Germinal center (tissue), 1 donor: ENCODE measurements around the gene ISYNA1.
A peak's percentile ranks its signal among the peaks of the same experiment; 100 is the strongest.

Experiments used
- DNase-seq: peaks from one replicate; pipeline ENCODE4 v3.0.0; 2012; ENCODE audit warnings: mixed read lengths, low spot score

Gene ISYNA1

DNA sequence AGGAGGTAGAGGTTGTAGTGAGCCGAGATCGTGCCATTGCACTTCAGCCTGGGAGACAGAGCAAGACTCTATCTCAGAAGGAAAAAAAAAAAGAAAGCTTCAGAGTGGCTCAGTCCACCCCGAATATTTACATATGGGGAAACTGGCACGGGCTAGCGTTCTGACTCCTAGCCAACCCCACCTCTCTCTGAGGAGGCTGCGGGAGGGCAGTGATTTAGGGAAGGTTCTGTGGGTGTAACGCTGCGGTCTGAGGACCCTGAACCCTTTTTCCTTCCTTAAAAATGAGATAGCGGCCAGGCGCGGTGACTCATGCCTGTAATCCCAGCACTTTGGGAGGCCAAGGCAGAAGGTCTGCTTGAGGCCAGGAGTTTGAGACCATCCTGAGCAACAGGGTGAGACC is 45.5 kb downstream of the ISYNA1 start:
- no peak for DNase-seq

- DNase-seq, result no peak
Observed at GRCh38 chr19:18391509-18392075, 46.3 kb downstream of the ISYNA1 start.

GRCh38 chr19:18390065-18390907 is 47.6 kb downstream of the ISYNA1 start:
- DNase-seq, result no peak

- no peak for DNase-seq
Observed at GRCh38 chr19:18389726-18390064, 48.2 kb downstream of the ISYNA1 start.

DNA sequence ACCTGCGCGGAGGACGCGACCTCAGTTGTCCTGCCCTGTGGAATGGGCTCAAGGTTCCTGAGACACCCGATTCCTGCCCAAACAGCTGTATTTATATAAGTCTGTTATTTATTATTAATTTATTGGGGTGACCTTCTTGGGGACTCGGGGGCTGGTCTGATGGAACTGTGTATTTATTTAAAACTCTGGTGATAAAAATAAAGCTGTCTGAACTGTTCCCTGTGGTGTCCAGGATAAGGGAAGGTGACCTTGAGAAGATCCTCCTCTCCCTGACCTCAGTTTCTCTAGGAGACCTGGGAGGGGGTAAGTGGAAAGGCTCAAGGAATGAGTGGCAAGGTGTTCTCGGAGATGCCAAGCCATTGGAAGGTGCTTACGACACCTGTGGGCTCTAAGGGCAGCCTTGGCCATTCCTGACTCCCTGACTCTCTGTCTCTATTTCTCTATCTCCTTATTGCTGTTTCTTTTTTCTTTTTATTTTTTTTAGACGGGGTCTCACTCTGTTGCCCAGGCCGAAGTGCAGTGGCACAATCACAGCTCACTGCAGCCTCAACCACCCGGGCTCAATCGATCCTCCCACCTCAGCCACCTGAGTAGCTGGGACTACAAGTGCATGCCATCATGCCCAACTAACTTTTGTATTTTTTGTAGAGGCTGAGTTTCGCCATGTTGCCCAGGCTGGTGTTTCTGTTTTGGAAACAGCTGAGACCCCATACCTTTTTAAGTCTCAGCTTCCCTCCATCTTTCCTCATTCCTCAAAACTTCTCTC is 48.8 kb downstream of the ISYNA1 start:
- no peak for DNase-seq

GRCh38 chr19:18388100-18388959 is 49.6 kb downstream of the ISYNA1 start:
- peak; percentile 91 for DNase-seq

DNA sequence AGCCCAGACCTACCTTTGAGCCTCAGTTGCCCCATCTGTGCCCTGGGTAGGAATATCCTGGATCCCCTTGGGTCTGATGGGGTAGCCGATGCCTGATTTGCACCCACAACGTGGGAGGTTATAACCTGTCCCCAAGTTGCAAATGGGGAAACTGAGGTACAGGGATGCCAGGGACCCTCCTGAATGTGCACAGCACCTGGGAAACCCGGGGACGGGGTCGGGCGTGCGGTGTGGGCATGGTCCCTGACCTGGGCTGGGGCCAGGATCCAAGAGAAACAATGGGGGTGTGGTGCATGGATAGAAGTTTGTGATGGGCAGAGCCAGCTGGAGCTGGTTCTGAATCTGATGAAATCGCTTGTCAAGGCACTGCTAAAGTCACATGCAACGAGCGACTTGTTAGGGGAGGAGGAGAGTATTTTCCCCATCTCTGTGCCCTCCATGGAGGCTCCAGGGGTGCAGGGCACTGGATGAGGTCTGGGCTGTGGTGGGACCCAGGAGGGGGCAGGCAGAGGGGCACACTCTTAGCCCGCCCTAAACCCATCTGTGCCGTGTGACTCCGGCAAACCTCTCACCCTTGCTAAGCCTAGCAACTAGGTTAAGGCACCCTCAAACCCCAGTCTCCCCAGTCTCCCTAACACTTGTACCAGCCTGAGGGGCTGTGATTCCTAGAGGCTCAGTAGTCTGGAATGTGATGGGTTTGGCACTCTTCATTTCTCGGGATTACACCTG is 51.2 kb downstream of the ISYNA1 start:
- no peak for DNase-seq

GRCh38 chr19:18385675-18386542 is 52.0 kb downstream of the ISYNA1 start, which contains the start of gene GDF15:
Gene GDF15 (plus strand): TSS chr19:18386158. CDS start chr19:18386190, 32 bp downstream.
- peak; percentile 51 for DNase-seq

- DNase-seq, result no peak
Observed at GRCh38 chr19:18385359-18385674, 52.6 kb downstream of the ISYNA1 start.

- DNase-seq, result no peak
Observed at GRCh38 chr19:18384775-18385174, 53.2 kb downstream of the ISYNA1 start.
